ENCODE data around the gene LATS2.
"Not testable (repeated sequence)": the region's sequence is repeated elsewhere in the genome, so short reads cannot be mapped to it uniquely, and the experiment has no call there.

The LATS2 gene

GRCh38 chr13:20972731-20973130 lies 88.7 kb downstream of the LATS2 start:
- H3K4me3 ChIP-seq (ENCODE audit: low read depth, low read length), result no peak overlapping the region
- DNase-seq (ENCODE audit: low read depth), result no peak
- TF ChIP-seq CTCF (IDR thresholded peaks at IDR 0.05; ENCODE audit: control insufficient read depth, extremely low read depth, insufficient read depth), result no peak

- no peak for TF ChIP-seq CTCF (IDR thresholded peaks at IDR 0.05; ENCODE audit: control insufficient read depth, extremely low read depth, insufficient read depth)
- no peak overlapping the region for H3K4me3 ChIP-seq (ENCODE audit: low read depth, low read length)
- DNase-seq (ENCODE audit: low read depth), result no peak
Observed at GRCh38 chr13:20969182-20969581, 92.2 kb downstream of the LATS2 start.

GRCh38 chr13:20968745-20969144 lies 92.6 kb downstream of the LATS2 start:
- TF ChIP-seq CTCF (IDR thresholded peaks at IDR 0.05; ENCODE audit: control insufficient read depth, extremely low read depth, insufficient read depth), result no peak
- no peak for DNase-seq (ENCODE audit: low read depth)

GRCh38 chr13:20967340-20967739 lies 94.0 kb downstream of the LATS2 start:
- DNase-seq (ENCODE audit: low read depth), result no peak
- TF ChIP-seq CTCF (IDR thresholded peaks at IDR 0.05; ENCODE audit: control insufficient read depth, extremely low read depth, insufficient read depth), result no peak
- no peak overlapping the region for H3K4me3 ChIP-seq (ENCODE audit: low read depth, low read length)

More at GRCh38 chr13:20968745-20969144, 92.6 kb downstream of the LATS2 start:
- no peak overlapping the region for H3K4me3 ChIP-seq (ENCODE audit: low read depth, low read length)

- H3K4me3 ChIP-seq (ENCODE audit: low read depth, low read length), result no peak overlapping the region
- no peak for DNase-seq (ENCODE audit: low read depth)
- no peak for TF ChIP-seq CTCF (IDR thresholded peaks at IDR 0.05; ENCODE audit: control insufficient read depth, extremely low read depth, insufficient read depth)
Observed at GRCh38 chr13:20964904-20965303, 96.5 kb downstream of the LATS2 start.

GRCh38 chr13:20961663-20962062 lies 99.7 kb downstream of the LATS2 start:
- H3K4me3 ChIP-seq (ENCODE audit: low read depth, low read length); DNase-seq (ENCODE audit: low read depth): not testable (repeated sequence)

GRCh38 chr13:20960663-20961309 lies 100.6 kb downstream of the LATS2 start:
- H3K4me3 ChIP-seq (ENCODE audit: low read depth, low read length), result no peak overlapping the region
- no peak for TF ChIP-seq CTCF (IDR thresholded peaks at IDR 0.05; ENCODE audit: control insufficient read depth, extremely low read depth, insufficient read depth)
- DNase-seq (ENCODE audit: low read depth), result no peak

GRCh38 chr13:20957049-20957620 lies 104.3 kb downstream of the LATS2 start:
- DNase-seq (ENCODE audit: low read depth); H3K4me3 ChIP-seq (ENCODE audit: low read depth, low read length): not testable (repeated sequence)

Data from LNCaP clone FGC (cell line).